GM23248 (cell line): ENCODE data around the gene HERC3. TPM values are rescaled to one million over a fixed set of nuclear protein-coding genes. Genes with fewer than 3 reads are reported as not detected.

ENCODE experiments used
- DNase-seq: peaks from one replicate; pipeline ENCODE4 v3.0.0-alpha.2; 2015
- H2AFZ ChIP-seq: fragments of 200-600 bp; sonication (generic); 2 replicates; pipeline ENCODE4 v1.6.1; 2016; ENCODE audit warnings: antibody characterized with exemption
- H3F3A ChIP-seq: fragments of 200-600 bp; sonication (generic); 2 replicates; pipeline ENCODE4 v1.6.1; 2016; ENCODE audit warnings: mild to moderate bottlenecking, antibody characterized with exemption, mixed run types; ENCODE audit not compliant: insufficient read depth
- H3K27ac ChIP-seq: fragments of 200-600 bp; sonication (generic); 2 replicates; pipeline ENCODE4 v1.5.1; 2016; ENCODE audit warnings: mild to moderate bottlenecking
- H3K27me3 ChIP-seq: fragments of 200-600 bp; sonication (generic); replicated peaks from 2 replicates; pipeline ENCODE4 v1.6.1; 2016; ENCODE audit warnings: mild to moderate bottlenecking; ENCODE audit not compliant: insufficient read depth
- H3K36me3 ChIP-seq: fragments of 200-600 bp; sonication (generic); 2 replicates; pipeline ENCODE4 v1.6.1; 2016; ENCODE audit warnings: low read depth, mild to moderate bottlenecking
- H3K4me1 ChIP-seq: fragments of 200-600 bp; sonication (generic); 2 replicates; pipeline ENCODE4 v1.6.1; 2016; ENCODE audit warnings: mild to moderate bottlenecking; ENCODE audit not compliant: insufficient read depth
- H3K4me2 ChIP-seq: fragments of 200-600 bp; sonication (generic); one replicate; pipeline ENCODE4 v1.6.1; 2016; ENCODE audit warnings: mild to moderate bottlenecking; ENCODE audit not compliant: unreplicated experiment
- H3K4me3 ChIP-seq: fragments of 200-600 bp; sonication (generic); 2 replicates; pipeline ENCODE4 v1.5.1; 2016; ENCODE audit warnings: mild to moderate bottlenecking
- H3K79me2 ChIP-seq: fragments of 200-600 bp; sonication (generic); 2 replicates; pipeline ENCODE4 v1.6.1; 2016; ENCODE audit warnings: mild to moderate bottlenecking; ENCODE audit not compliant: insufficient read depth
- H3K9ac ChIP-seq: fragments of 200-600 bp; sonication (generic); 2 replicates; pipeline ENCODE4 v1.6.1; 2016; ENCODE audit warnings: mild to moderate bottlenecking
- H3K9me2 ChIP-seq: fragments of 200-600 bp; sonication (generic); 2 replicates; pipeline ENCODE4 v1.6.1; 2016; ENCODE audit warnings: mixed run types, mild to moderate bottlenecking, moderate library complexity; ENCODE audit not compliant: insufficient read depth
- H3K9me3 ChIP-seq: fragments of 200-600 bp; sonication (generic); one replicate; pipeline ENCODE4 v1.6.1; 2017; ENCODE audit warnings: low read depth
- H4K20me1 ChIP-seq: fragments of 200-600 bp; sonication (generic); 2 replicates; pipeline ENCODE4 v1.6.0; 2016; ENCODE audit not compliant: insufficient read depth
- EZH2 ChIP-seq: fragments of 200-600 bp; sonication (generic); IDR thresholded peaks from 2 replicates; pipeline ENCODE4 v1.6.1; 2018; ENCODE audit warnings: antibody characterized with exemption, mild to moderate bottlenecking; ENCODE audit not compliant: insufficient read depth, poor library complexity, severe bottlenecking
- EZH2phosphoT487 ChIP-seq: fragments of 200-600 bp; sonication (generic); IDR thresholded peaks from 2 replicates; pipeline ENCODE4 v1.6.1; 2018; ENCODE audit warnings: antibody characterized with exemption, moderate library complexity, mild to moderate bottlenecking, low read depth; ENCODE audit not compliant: insufficient read depth
- WGBS, 2 experiments: methylation state at CpG; one replicate each; pipeline ENCODE4 v1.1.6; 2015 to 2017; ENCODE audit warnings: low lambda C conversion rate in 2 of 2, low coverage in 1 of 2; ENCODE audit errors: missing lambda C conversion rate in 2 of 2; 5-methylcytosine and 5-hydroxymethylcytosine counted together
- in situ Hi-C: fragments of 300-500 bp; cut with MboI; formaldehyde crosslinking; loops from 2 replicates; pipeline ENCODE4 v1.15.0; 2020
- polyA plus RNA-seq: library from polyadenylated mRNA; unstranded; fragments of >200 nt; fragmentation: Nextera tagmentation; extraction: Ambion mirVana; gene quantifications from 2 replicates; pipeline ENCODE4 v1.2.1, GENCODE V29; 2016
- total RNA-seq: library from RNA; depleted of rRNA; stranded (reverse); fragments of >200 nt; shearing (Covaris generic); gene quantifications from 2 replicates; pipeline ENCODE4 v1.2.3, GENCODE V29; 2014; rRNA removed

Gene HERC3
- total RNA-seq (18.0 and 27.6 TPM in 2 replicates), polyA plus RNA-seq (22.7 and 25.8 TPM in 2 replicates)

GRCh38 chr4:88591787-88592599 lies at the start of gene HERC3:
Gene HERC3 (plus strand): TSS chr4:88592480. CDS start chr4:88605824, 13,344 bp downstream.
- peak; percentile 95 for DNase-seq

DNA sequence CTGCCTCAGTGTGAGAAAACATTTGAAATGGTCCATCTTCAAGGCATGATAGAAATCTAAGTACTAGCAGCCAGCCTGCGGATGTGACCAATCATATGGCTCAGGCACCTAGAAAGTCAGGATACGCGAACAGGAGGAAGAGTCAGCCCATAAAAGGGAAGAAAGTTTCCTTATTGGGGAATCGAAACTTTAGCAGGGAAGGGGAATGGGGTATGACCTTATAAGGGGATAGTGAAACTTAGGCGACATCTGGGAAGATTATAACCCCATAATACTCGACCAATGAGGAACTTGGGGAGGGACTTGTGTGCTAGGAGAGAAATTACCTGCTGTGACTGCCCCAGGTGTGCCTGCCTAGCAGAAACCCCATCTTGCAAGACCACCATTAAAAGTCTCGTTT lies 42.5 kb upstream of the HERC3 start:
- Histone ChIP-seq H3K9ac (no peak overlapping the region), H3K9me3 (no peaks in the 10 kb centered on the region), H3K4me3 (no peak overlapping the region), H3K4me2 (no peak overlapping the region), H3K79me2 (no peaks in the 10 kb centered on the region), H4K20me1 (no peaks in the 10 kb centered on the region), H3K27me3 (no peaks in the 10 kb centered on the region), H3K27ac (no peak overlapping the region), H3K4me1 (no peaks in the 10 kb centered on the region), H3F3A (no peaks in the 10 kb centered on the region), H3K9me2 (no peaks in the 10 kb centered on the region), H3K36me3 (no peaks in the 10 kb centered on the region), H2AFZ (no peak overlapping the region)
- TF ChIP-seq EZH2, result no peak
- no peak for TF ChIP-seq EZH2phosphoT487
- WGBS, 2 experiments, result 79 to 81% methylated on average over 7 of the region's 7 CpGs
- DNase-seq, result no peak
- in situ Hi-C loops, result loop anchor here (25.0 kb wide), 1 partner anchor 262 kb away; no protein-coding TSS in a partner anchor

More at GRCh38 chr4:88591787-88592599, at the start of gene HERC3:
- no peaks in the 10 kb centered on the region for H4K20me1 ChIP-seq
- H3K4me1 ChIP-seq, result peaks cover 20% of the 10 kb centered on the region
- 0 out of 2 replicates have a peak, but pooled peaks cover 10% of the 10 kb centered on the region for H3F3A ChIP-seq
- WGBS, 2 experiments, result 1 to 2% methylated on average over 66 to 70 of the region's 73 CpGs
- no peaks in the 10 kb centered on the region for H3K36me3 ChIP-seq
- H3K9me3 ChIP-seq, result no peaks in the 10 kb centered on the region
- H3K9ac ChIP-seq, result peak within 1 kb of the TSS; percentile 90
- H3K27ac ChIP-seq, result peak within 1 kb of the TSS; percentile 75
- no peaks in the 10 kb centered on the region for H3K9me2 ChIP-seq
- in situ Hi-C loops, result no loop called here
- no peaks in the 10 kb centered on the region for H3K27me3 ChIP-seq
- H3K4me3 ChIP-seq, result peak within 1 kb of the TSS; percentile 86
- peak within 1 kb of the TSS; percentile 91 for H2AFZ ChIP-seq
- peaks cover 68% of the 10 kb centered on the region for H3K79me2 ChIP-seq
- peak within 1 kb of the TSS; percentile 98 for H3K4me2 ChIP-seq
- TF ChIP-seq EZH2, result no peak

DNA sequence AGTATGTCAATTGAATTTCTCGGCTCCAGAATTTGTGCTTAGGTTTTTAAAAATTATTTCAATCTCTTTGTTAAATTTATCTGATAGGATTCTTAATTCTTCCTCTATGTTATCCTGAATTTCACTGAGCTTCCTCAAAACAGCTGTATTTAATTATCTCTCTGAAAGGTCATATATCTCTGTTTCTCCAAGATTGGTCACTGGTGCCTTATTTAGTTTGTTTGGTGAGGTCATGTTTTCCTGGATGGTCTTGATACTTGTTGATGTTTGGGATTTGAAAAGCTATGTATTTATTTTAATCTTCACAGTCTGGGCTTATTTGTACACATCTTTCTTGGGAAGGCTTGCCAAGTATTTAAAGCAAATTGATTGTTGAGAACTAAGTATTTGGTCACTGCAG lies 24.7 kb upstream of the HERC3 start:
- Histone ChIP-seq H4K20me1 (no peaks in the 10 kb centered on the region), H3K9me2 (no peaks in the 10 kb centered on the region), H3K36me3 (no peaks in the 10 kb centered on the region), H3K79me2 (no peaks in the 10 kb centered on the region), H3F3A (no peaks in the 10 kb centered on the region), H3K9ac (no peak overlapping the region), H3K9me3 (no peaks in the 10 kb centered on the region), H3K4me1 (peaks cover 10% of the 10 kb centered on the region), H3K4me2 (no peak overlapping the region), H2AFZ (no peak overlapping the region), H3K27ac (no peak overlapping the region), H3K27me3 (no peaks in the 10 kb centered on the region), H3K4me3 (no peak overlapping the region)
- 97 to 100% methylated on average over 1 of the region's 1 CpG for WGBS, 2 experiments
- TF ChIP-seq EZH2 (no peak), EZH2phosphoT487 (no peak)
- DNase-seq, result peak; percentile 12
- in situ Hi-C loops, result no loop called here

DNA sequence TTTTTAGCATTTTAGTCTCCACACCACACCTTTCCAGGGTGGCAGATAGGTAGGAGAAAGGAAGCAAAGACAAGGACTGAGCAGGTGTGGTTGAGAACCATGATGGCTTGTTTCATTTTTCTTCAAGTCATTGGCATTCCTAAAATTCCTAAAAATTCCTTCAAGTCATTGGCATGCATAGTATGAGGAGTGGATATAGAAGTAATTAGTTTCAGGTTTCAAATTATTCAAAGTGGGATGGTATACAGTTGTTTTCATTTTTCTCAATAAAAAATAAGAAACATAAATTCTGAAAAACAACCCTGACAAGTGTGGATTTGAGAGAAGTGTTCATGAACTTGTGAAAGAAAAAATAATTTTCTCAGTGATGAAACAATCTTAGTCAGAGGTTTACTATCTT lies 22.3 kb upstream of the HERC3 start:
- Histone ChIP-seq H3K4me1 (peaks cover 18% of the 10 kb centered on the region), H2AFZ (no peak overlapping the region), H3K27ac (no peak overlapping the region), H3K9ac (no peak overlapping the region), H3K27me3 (no peaks in the 10 kb centered on the region), H3K36me3 (no peaks in the 10 kb centered on the region), H3K4me3 (no peak overlapping the region), H3F3A (no peaks in the 10 kb centered on the region), H3K79me2 (no peaks in the 10 kb centered on the region), H3K9me2 (no peaks in the 10 kb centered on the region), H3K4me2 (peak overlapping the region; percentile 9), H3K9me3 (no peaks in the 10 kb centered on the region), H4K20me1 (0 out of 2 replicates have a peak, but pooled peaks cover 3% of the 10 kb centered on the region)
- in situ Hi-C loops, result no loop called here
- DNase-seq, result peak; percentile 36
- TF ChIP-seq EZH2 (no peak), EZH2phosphoT487 (no peak)
